GM19395 (cell line): ENCODE data around the gene FNIP1.
"Not testable (repeated sequence)": the region's sequence is repeated elsewhere in the genome, so short reads cannot be mapped to it uniquely, and the experiment has no call there.

Experiments used
- ATAC-seq: cut with Tn5 transposase; IDR thresholded peaks from one replicate; pipeline ENCODE4 v1.9.1; 2021; ENCODE audit warnings: mild to moderate bottlenecking, moderate library complexity; ENCODE audit not compliant: unreplicated experiment

FNIP1 gene

GRCh38 chr5:131610198-131611063 is 186.4 kb downstream of the FNIP1 start:
- no peak for ATAC-seq

- ATAC-seq, result no peak
Observed at GRCh38 chr5:131609774-131610173, 187.0 kb downstream of the FNIP1 start.

- ATAC-seq, result no peak
Observed at GRCh38 chr5:131608597-131608996, 188.2 kb downstream of the FNIP1 start.

- no peak for ATAC-seq
Observed at GRCh38 chr5:131607903-131608540, 188.8 kb downstream of the FNIP1 start.

GRCh38 chr5:131607418-131607817 is 189.4 kb downstream of the FNIP1 start:
- ATAC-seq, result no peak

- no peak for ATAC-seq
Observed at GRCh38 chr5:131605086-131605485, 191.7 kb downstream of the FNIP1 start.

GRCh38 chr5:131595088-131596033 is 201.5 kb downstream of the FNIP1 start:
- ATAC-seq, result no peak

GRCh38 chr5:131593921-131594320 is 202.9 kb downstream of the FNIP1 start:
- ATAC-seq, result no peak

GRCh38 chr5:131593436-131593835 is 203.4 kb downstream of the FNIP1 start:
- ATAC-seq, result not testable (repeated sequence)
